ENCODE measurements around the gene GTF3C2. TPM values are rescaled to one million over a fixed set of nuclear protein-coding genes. Genes with fewer than 3 reads are reported as not detected.

Gene GTF3C2
- total and polyA plus RNA-seq, 10 donors = 27.5 to 73.8 (median 61.2) TPM

- H3K4me1 ChIP-seq = no peaks in the 10 kb centered on the region
- no peaks in the 10 kb centered on the region for H3K9me3 ChIP-seq
- TF ChIP-seq POLR2AphosphoS5 (IDR thresholded peaks at IDR 0.05) = peak in 1 of 3 donors; percentile 32
- no peak for TF ChIP-seq CTCF (IDR thresholded peaks at IDR 0.05 in 8 of 11, conservative IDR thresholded peaks at IDR 0.05 in 3 of 11)
- no peak for TF ChIP-seq POLR2A (IDR thresholded peaks at IDR 0.05)
- peak; percentile 56 for DNase-seq
- H3K27me3 ChIP-seq (replicated peaks in 1 of 7) = no peaks in the 10 kb centered on the region
- no peak overlapping the region for H3K27ac ChIP-seq
- H3K4me3 ChIP-seq = no peak overlapping the region
- 88 to 100% (median 92%) methylated on average over 7 to 9 of the region's 9 CpGs for WGBS, 5 donors
- intact Hi-C loops (cut with DNase I; ENCODE audit: low total_unique reads) = no loop called here
- H3K36me3 ChIP-seq = peaks cover 0 to 83% (median 15%) of the 10 kb centered on the region in 6 donors
These were observed 41.9 kb downstream of the GTF3C2 start for GRCh38 chr2:27314709-27315108.

GRCh38 chr2:27313882-27314645 is 42.5 kb downstream of the GTF3C2 start:
- peaks cover 0 to 86% (median 18%) of the 10 kb centered on the region in 6 donors for H3K36me3 ChIP-seq
- DNase-seq = peak; percentile 18
- H3K27ac ChIP-seq = no peak overlapping the region
- H3K4me1 ChIP-seq = no peaks in the 10 kb centered on the region
- TF ChIP-seq CTCF (IDR thresholded peaks at IDR 0.05 in 8 of 11, conservative IDR thresholded peaks at IDR 0.05 in 3 of 11) = no peak
- no peak for TF ChIP-seq POLR2A (IDR thresholded peaks at IDR 0.05)
- TF ChIP-seq POLR2AphosphoS5 (IDR thresholded peaks at IDR 0.05) = no peak
- H3K4me3 ChIP-seq = no peak overlapping the region
- no peaks in the 10 kb centered on the region for H3K9me3 ChIP-seq
- no peaks in the 10 kb centered on the region for H3K27me3 ChIP-seq (replicated peaks in 1 of 7)
- WGBS, 5 donors = 87 to 97% (median 89%) methylated on average over 7 to 8 of the region's 8 CpGs
- intact Hi-C loops (cut with DNase I; ENCODE audit: low total_unique reads) = no loop called here

GRCh38 chr2:27312152-27312551 is 44.4 kb downstream of the GTF3C2 start:
- peaks cover 3 to 17% (median 11%) of the 10 kb centered on the region in 7 donors for H3K27me3 ChIP-seq (replicated peaks in 1 of 7)
- H3K36me3 ChIP-seq = peaks cover 0 to 79% (median 21%) of the 10 kb centered on the region in 6 donors
- TF ChIP-seq CTCF (IDR thresholded peaks at IDR 0.05 in 8 of 11, conservative IDR thresholded peaks at IDR 0.05 in 3 of 11) (no peak), POLR2A (IDR thresholded peaks at IDR 0.05) (no peak), POLR2AphosphoS5 (IDR thresholded peaks at IDR 0.05) (no peak)
- DNase-seq = peak; percentile 38
- no peak overlapping the region for H3K4me3 ChIP-seq
- intact Hi-C loops (cut with DNase I; ENCODE audit: low total_unique reads) = no loop called here
- H3K9me3 ChIP-seq = no peaks in the 10 kb centered on the region
- WGBS, 5 donors = 95 to 100% (median 96%) methylated on average over 3 of the region's 3 CpGs
- H3K27ac ChIP-seq = no peak overlapping the region
- H3K4me1 ChIP-seq = peaks cover 0 to 15% (median 10%) of the 10 kb centered on the region in 6 donors

- peak; percentile 27 for DNase-seq
- 91 to 98% (median 95%) methylated on average over 6 of the region's 6 CpGs for WGBS, 5 donors
- no peaks in the 10 kb centered on the region for H3K9me3 ChIP-seq
These were observed 46.9 kb downstream of the GTF3C2 start for GRCh38 chr2:27309651-27310050.

More at GRCh38 chr2:27309651-27310050, 46.9 kb downstream of the GTF3C2 start:
- H3K27ac ChIP-seq = no peak overlapping the region
- peaks cover 3 to 42% (median 32%) of the 10 kb centered on the region in 7 donors for H3K27me3 ChIP-seq (replicated peaks in 1 of 7)
- no peak overlapping the region for H3K4me3 ChIP-seq
- TF ChIP-seq CTCF (IDR thresholded peaks at IDR 0.05 in 8 of 11, conservative IDR thresholded peaks at IDR 0.05 in 3 of 11) (no peak), POLR2AphosphoS5 (IDR thresholded peaks at IDR 0.05) (no peak), POLR2A (IDR thresholded peaks at IDR 0.05) (no peak)
- intact Hi-C loops (cut with DNase I; ENCODE audit: low total_unique reads) = no loop called here
- H3K4me1 ChIP-seq = peaks cover 0 to 28% (median 22%) of the 10 kb centered on the region in 6 donors
- H3K36me3 ChIP-seq = peaks cover 0 to 55% (median 21%) of the 10 kb centered on the region in 6 donors

All from spleen (tissue), 11 donors.